HG03457 (cell line): ENCODE data around the gene PRDX1.

Experiments used
- ATAC-seq: cut with Tn5 transposase; IDR thresholded peaks from one replicate; pipeline ENCODE4 v1.9.1; 2021; ENCODE audit warnings: moderate number of reproducible peaks; ENCODE audit not compliant: unreplicated experiment

PRDX1 gene

DNA sequence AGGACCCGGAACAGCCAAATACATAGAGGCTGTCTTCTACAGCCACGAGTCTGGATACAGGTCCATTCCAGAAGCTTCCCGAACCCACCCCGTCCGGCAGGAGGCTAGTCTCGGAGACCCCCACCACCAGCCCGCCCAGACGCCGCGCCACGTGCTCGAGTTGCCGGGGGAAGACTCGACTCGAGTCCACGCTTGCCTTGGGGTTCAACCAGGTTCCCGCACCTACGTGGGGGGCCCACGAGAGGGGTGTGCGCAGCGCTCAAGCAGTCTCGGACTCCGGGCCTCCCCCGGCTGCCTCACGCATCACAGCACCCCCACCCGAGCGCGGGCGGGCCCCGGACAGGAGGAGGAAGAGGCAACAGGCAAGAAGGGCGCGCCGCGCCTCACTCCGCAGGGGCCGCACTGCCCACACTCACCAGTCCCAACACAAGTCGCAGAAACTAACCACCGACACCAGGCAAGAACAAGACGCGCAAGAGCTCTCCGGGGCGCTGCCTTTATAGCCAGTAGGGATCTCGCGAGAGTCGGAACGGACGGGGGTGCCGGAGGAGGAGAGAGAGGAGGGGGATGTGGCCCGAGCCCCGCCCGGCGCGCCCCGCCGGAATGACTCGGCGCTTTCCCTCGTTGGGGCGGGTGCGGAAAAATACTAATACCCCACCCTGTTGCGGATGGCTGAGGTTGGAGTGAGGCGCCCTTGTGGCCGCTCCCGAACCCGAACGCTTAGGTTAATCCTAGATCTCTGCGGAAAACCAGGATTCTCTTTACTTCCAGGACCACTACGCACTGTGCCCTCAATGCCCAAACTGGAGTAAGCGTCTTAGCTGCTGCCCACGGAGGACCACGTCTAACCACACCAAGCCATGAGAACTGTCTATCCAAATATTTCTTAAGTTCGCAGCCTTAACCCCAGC lies at the start of gene PRDX1:
TSS of gene PRDX1 (minus strand) at position 472 of the 911 bp plus-strand sequence. CDS start 2,841 bp downstream, outside the sequence.
- ATAC-seq = peak; percentile 73

DNA sequence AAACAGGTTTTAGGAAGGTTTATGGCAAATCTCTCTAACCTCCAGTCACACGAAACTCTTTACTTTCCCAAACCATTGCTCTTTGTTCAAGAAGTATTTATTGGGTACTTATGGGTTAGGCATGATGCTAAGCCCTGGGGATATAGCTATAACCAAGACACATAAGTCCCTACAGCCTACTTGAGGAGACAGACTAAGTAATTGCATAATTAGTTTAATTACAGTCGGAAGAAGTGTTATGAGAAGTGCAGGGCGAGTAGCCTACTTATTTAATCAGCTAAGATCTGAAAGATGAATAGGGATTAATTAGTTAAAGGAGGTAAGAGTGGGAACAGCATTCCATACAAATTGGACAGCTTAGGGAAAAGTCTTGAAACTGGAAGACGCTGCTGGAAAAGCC lies 48.9 kb upstream of the PRDX1 start:
- ATAC-seq = no peak

DNA sequence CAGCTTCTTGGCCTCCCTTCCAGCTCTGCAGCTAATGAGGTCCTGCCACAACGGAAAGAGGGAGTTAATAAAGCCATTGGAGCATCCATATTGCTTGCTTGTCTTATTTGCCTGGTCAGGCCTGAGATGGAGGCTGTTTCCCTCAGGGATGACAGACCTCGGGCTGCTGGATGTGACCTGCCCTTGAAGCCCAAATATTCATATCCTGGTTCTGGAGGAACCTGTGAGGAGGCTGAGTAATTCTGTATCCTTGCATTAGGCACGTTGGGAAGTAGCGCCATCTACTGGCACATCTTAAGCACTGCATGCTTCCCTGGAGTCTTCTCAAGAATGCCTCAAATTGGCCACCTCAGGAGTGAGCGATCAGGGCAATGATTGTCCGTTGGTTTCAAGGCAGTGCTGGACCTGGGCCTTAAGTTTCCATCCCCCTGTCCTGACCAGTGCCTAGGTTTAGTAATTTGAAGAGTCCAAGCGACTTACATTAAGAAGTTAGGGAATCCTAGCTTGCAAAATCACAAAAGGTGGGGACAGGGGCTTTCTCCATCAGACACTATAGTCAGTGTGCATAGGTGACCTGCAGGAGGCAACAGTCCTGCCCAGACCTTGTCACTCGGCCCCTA lies 48.4 kb upstream of the PRDX1 start:
- no peak for ATAC-seq

DNA sequence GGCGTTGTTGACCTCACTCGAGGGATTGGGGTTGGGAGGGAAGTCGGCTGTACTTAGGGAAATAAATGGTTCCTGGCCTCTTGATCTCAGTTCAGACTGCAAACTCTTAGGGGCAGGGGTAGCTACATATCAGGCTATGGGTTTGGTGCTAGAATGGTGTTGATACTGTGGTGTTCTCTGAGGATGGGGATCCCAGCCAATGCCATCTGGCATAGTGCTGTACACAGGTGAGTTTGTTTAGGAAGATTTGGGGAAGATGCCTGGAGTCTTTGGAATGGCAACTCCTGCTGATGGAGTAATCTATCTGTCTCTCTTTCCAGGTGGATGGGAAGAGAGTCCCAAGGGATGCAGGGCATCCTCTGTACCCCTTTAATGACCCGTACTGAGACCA lies 47.9 kb upstream of the PRDX1 start:
- ATAC-seq = no peak

DNA sequence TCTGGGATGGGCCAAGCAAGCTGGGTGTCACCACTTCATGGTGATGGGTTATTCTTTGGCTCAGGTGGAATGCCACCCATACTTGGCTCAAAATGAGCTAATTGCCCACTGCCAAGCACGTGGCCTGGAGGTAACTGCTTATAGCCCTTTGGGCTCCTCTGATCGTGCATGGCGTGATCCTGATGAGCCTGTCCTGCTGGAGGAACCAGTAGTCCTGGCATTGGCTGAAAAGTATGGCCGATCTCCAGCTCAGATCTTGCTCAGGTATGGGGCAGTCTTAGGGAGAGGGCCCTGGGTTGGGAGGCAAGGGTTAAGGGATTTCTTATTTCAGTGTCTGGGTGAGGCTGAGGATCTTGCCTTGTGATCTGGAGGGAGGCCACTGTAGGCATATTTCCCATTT lies 46.7 kb upstream of the PRDX1 start:
- no peak for ATAC-seq

DNA sequence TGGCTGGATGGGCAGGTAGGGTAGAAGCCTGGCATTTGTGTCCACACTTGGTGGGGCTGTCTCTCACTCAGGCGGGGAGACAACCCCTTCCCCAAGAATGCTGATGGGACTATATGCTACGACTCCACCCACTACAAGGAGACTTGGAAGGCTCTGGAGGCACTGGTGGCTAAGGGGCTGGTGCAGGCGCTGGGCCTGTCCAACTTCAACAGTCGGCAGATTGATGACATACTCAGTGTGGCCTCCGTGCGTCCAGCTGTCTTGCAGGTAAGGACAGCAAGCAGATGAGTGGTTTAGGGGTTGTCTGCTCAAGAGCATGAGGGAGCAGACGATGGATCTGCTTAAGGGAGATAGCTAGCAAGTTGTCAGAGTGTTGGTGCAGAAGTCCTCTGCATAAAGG lies 46.2 kb upstream of the PRDX1 start:
- ATAC-seq = no peak

DNA sequence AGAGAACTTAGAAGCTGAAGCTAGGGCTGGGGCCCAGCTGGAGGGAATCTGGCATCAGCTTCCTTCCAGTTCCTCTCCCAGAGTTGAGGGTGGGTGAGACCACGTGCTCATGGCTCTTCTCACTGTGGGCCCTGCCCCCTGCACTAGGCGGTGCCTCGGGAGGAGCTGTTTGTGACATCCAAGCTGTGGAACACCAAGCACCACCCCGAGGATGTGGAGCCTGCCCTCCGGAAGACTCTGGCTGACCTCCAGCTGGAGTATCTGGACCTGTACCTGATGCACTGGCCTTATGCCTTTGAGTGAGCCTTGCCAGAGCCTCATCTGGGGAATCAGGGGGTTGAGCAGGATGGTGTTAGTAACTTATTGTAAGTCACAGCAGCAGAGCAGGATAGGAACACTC lies 45.0 kb upstream of the PRDX1 start:
- ATAC-seq = no peak

DNA sequence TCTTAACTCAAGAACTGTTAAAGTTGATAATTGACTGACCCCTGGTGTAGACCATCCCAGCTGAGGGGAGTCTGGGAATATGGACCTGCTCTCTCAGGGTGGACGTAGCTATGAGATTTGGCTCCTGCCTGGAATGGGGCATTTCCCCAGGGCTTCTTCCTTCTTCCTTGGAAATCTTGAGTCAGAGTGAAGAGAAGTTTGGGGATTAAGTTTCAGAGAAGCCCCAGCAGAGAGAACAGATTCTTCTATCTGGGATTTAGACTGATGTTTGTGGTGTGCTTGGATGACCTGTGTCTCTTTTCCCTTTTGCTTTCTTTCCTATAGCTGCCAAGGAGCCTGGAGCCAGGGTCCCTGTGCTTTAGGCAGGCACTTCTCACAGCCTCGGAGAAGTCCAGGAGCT lies 42.2 kb upstream of the PRDX1 start:
- no peak for ATAC-seq

DNA sequence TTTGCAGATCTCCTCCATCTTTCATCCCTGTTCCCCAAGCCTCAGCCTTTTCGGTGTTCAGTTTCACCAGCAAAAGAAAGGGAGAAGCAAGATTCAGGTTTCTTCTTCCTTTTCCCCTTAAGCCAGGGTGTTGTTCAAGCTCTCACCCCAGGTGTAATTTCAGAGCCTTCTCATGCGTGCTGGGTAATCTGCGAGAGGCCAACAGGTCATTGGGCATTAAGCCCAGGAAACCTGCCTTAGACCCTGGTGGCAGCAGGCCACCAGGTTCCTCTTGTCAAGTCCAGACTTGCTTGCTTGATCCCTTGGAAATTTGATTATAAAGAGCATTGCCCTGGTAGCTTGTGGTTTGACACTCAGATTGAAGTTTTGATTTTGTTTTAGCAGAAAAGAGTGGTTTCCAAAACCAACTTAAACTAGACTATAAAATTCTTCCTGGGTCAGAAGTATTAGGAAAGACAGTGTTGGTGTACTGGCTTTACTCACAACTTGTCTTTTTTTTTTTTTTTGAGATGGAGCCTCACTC lies 35.8 kb upstream of the PRDX1 start:
- no peak for ATAC-seq

DNA sequence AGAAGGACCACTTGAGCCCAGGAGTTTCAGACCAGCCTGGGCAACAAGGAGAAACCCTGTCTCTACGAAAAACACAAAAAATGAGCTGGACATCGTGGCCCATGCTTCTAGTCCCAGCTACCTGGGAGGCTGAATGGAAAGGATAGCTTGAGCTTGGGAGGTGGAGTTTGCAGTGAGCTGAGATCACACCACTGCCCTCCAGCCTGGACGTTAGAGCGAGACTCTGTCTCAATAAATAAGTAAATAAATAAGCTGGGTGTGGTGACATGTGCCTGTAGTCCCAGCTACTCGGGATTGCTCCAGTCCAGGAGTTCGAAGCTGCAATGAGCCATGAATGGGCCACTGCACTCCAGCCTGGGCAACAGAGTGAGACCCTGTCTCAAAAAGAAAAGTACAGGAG lies 32.5 kb upstream of the PRDX1 start:
- no peak for ATAC-seq

DNA sequence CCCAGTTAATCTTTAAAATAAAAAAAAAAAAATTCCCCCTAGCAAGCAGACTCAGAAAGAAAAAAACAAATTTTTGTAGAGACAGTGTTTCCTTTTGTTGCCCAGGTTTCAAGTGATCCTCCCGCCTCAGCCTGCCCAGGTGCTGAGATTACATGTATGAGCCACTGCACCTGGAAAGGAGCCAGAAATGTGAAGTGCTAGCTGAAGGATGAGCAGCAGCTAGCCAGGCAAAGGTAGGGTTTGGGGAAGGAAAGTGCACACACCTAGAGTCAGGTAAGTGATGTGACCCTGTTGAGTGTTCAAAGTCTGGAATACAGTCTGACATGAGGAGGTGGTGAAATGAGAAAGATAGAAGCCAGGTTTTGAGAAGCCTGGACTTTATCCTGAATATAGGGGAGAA lies 30.6 kb upstream of the PRDX1 start:
- no peak for ATAC-seq

DNA sequence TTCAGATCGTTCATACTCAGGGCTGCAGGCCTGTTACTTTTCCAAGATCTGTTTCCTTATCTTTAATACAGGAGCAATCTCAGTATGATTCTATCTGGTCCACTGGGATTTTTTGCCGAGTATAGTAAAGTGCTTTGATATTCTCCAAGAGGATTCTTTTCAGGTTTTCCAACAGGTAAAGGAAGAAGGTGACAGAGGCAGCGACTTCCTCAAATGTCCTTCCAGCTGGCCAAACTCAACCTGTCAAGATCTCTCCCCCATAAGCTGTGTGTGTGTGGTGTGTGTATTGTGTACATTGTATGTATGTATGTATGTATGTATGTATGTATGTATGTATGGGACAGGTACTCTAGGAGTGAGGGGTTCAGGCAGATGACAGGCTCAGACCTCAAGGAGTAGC lies 30.0 kb upstream of the PRDX1 start:
- no peak for ATAC-seq

DNA sequence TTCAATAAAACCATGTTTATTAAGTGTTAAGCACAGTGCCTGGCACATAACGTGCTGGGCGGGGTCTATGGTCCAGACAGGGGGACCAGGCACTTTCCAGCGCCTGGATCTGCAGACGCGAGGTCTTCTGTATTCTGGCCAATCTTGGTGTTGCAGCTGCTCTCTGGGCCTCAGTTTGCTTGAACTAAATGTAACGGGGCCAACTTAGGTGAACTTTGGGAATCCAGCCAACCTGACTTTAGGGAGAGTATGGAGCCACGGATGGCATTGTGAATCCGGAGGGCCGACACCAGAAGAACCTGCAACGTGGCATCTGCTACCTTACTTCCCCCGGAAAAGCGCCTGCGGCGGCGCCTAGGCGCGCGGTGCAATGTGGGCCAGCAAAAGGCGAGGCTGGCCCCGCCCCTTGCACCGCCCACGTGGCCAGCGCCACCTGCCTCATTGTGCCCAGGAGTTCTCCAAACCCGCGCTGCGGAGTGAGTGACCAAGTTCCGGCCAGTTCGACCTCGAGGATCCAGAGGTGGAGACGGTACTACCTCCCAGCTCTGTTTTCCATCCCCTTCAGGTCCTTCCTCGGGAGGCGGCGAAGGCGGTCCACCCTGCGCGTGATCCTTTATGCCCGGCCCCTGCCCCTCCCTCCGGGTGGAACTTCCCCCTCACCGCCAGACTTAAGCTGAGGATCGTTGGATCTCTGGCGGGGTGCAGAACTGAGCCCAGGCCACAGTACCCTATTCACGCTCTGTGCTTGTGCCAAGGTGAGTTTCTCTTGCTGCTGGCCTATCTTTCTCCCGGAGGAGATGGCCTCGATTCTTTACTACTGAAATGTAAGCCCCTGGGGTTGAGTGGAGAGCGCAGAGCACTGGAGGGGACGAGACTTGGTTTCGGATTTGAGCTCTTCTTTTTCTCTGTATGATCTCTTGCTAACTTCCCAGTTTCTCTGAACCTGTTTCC lies 29.0 kb upstream of the PRDX1 start, which contains the start of gene AKR1A1:
TSS of gene AKR1A1 (plus strand) at position 426 of the 951 bp plus-strand sequence. CDS start 10,969 bp downstream, outside the sequence.
- peak; percentile 67 for ATAC-seq

DNA sequence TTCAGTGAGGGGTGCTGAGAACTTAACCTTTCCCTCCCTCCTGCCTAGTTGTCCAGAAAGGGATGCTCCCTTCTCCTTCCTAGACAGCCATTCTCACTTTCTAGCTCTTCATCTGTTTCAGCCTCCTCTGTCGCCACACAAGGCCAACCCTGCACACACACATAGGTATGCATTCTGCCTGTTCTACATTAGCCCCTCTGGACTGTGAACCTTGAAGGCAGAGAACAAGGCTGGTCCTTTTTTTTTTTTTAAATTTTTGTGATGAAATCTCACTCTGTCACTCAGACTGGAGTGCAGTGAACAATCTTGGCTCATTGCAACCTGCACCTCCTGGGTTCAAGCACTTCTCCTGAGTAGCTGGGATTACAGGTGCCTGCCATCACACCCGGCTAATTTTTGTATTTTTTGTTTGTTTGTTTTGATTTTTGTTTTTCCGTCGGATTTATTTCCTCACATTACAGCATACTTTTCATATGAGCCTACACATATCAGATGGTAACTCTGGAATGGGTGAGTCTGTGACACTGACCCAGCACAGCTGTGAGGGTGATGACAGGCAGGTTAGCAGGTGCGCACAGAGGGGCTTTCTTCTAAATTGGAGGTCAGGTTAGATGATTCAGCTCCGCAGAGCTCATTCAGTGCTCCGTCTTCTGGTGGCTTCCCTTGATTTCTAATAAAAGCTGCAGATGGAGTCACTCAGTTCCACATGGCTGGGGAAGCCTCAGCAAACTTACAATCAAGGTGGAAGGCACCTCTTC lies 24.0 kb upstream of the PRDX1 start:
- no peak for ATAC-seq

DNA sequence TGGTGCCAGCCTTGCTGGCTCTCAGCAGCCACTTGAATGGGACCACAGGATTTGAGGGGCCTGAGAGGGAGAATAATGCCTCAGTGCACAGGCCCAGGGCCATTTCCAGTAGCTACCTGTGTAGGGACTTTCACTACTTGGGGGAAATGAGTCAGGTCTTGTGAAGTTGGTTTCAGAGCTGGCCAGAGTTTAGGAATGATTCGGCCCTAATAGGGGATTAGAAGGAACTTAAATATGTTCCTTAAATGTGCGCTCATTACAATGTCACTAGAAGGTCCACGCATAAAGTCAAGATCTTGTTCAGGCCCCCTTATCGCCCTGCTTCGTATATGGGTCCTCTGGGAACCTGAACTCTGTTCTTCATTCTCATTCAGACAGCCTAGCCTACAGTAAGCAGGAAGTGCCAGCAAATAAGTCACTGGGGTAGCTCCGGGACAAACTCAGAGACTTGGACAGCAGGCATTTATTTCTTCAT lies 23.4 kb upstream of the PRDX1 start:
- no peak for ATAC-seq

DNA sequence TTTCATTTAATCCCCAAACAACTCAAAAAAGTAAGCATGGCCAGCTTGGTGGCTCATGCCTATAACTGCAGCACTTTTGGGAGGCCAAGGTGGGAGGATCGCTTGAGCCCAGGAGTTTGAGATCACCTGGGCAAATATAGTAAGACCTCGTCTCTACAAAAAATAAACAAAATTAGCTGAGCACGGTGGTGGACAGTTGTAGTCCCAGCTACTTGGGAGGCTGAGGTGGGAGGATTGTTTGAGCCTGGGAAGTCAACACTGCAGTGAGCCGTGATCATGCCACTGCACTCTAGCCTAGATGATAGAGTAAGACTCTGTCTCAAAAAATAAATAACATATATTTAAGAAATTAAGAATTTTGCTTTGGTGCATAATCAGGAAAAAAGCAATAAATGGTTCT lies 22.8 kb upstream of the PRDX1 start:
- no peak for ATAC-seq

DNA sequence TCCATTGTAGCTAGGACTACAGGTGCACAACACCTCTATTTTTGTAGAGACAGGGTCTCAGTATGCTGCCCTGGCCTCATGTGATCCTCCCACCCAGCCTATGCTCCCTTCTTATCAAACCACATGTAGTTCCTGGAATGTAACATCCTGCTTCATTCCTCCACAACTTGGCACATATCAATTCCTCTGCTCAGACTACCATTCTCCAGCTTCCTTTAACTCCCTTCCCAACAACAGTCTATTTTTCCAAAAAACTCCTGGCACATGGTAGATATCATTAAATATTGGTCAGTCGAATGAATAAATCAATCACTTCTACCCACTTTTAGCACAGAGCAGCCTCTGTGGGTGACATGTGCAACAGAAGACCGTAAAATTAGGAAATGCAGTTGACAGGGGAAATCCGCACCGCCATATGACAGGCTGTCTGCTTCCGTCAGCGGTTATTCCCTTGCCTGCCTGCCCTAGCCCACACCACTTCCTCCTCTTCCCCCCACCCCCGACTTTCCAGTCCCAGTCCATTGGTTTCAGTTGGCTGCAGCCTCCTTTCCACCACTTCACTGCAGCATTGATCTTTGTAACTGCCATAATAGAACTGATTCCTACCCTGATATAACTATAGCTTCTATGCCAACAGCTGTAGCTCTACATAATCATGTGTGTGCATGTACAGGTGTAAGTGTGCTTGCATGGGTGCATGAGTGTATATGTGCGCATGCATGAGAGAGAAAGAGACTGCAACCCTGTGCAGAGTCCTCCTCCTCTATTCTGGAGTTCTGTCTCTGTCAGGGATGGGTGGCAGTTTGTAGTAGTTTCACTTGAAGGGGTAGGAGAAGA lies 22.1 kb upstream of the PRDX1 start:
- no peak for ATAC-seq

DNA sequence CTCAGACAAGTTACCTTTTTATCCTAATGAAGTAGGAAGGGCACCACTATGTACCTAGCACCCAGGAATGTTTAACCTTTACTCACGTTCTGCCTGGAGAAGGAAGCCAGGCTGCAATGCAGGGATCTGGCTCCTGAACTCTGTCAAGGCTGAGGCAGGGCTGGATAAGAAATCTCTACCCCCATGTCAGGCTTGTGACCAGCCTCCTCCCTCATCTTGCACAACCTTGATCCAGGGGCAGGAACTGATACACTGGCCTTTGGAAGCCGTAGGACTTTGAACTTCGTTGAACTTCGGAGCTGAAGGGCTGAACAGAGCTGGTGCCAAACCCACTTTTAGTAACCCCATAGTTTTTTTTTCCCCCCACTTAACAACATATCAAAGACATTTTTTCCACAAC lies 20.9 kb upstream of the PRDX1 start:
- no peak for ATAC-seq

DNA sequence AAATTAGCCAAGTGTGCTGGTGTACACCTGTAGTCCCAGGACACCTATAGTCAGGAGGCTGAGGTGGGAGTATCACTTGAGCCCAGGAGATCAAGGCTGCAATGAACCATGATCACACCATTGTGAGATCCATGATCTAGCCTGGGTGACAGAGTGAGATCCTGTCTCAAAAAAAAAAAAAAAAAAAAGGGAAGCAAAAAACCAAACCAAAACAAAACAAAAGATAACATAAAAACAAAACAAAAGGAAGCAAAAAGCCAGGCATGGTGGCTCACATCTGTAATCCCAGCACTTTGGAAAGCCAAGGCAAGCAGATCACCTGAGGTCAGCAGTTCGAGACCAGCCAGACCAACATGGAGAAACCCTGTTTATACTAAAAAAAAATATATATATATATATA lies 19.5 kb upstream of the PRDX1 start:
- no peak for ATAC-seq
